Natural killer cell treated with Interleukin-12 subunit alpha and Interleukin-12 subunit beta and Interleukin-15 and Interleukin-18, amount 100 ng/mL, for 72 hours (primary cell): Measurements from ENCODE around the gene METTL24. TPM values are rescaled to one million over a fixed set of nuclear protein-coding genes. Genes with fewer than 3 reads are reported as not detected.
A peak's percentile ranks its signal among the peaks of the same experiment; 100 is the strongest.
"Not testable (repeated sequence)": the region's sequence is repeated elsewhere in the genome, so short reads cannot be mapped to it uniquely, and the experiment has no call there.

Source experiments
- ATAC-seq, 2 donors: fragments of 150-1000 bp; cut with Tn5 transposase in 1 of 2; sonication (Bioruptor Pico), chemical (Tn5 transposase) in 1 of 2; 2 replicates each; pipeline ENCODE4 v1.10.0; 2021
- DNase-seq: peaks from one replicate; pipeline ENCODE4 v3.0.0; 2022; ENCODE audit warnings: low spot score
- H3K27ac Mint-ChIP-seq, 2 donors: 1 replicate in 1 of 2; 2 replicates in 1 of 2; pipeline ENCODE4 v1.8.0; 2022; ENCODE audit warnings: mixed read lengths in 2 of 2, mild to moderate bottlenecking in 1 of 2, moderate library complexity in 1 of 2
- H3K27me3 Mint-ChIP-seq, 2 donors: 1 replicate in 1 of 2; 2 replicates in 1 of 2; pipeline ENCODE4 v1.8.0; 2022; ENCODE audit warnings: mixed read lengths in 2 of 2
- H3K36me3 Mint-ChIP-seq: one replicate; pipeline ENCODE4 v1.8.0; 2022; ENCODE audit warnings: mixed read lengths
- H3K4me1 Mint-ChIP-seq, 2 donors: 1 replicate in 1 of 2; 2 replicates in 1 of 2; pipeline ENCODE4 v1.8.0; 2022; ENCODE audit warnings: low read depth in 2 of 2, mixed read lengths in 2 of 2, mild to moderate bottlenecking in 1 of 2
- H3K4me3 Mint-ChIP-seq: one replicate; pipeline ENCODE4 v1.8.0; 2022; ENCODE audit warnings: mixed read lengths
- H3K9me3 Mint-ChIP-seq: 2 replicates; pipeline ENCODE4 v1.8.0; 2022; ENCODE audit warnings: mixed read lengths
- total RNA-seq, 2 donors: library from RNA; stranded (reverse); gene quantifications; one replicate each; pipeline ENCODE4 v1.2.3, GENCODE V29; 2022

The METTL24 gene
- total RNA-seq, 2 donors from 2014 or later = not detected

DNA sequence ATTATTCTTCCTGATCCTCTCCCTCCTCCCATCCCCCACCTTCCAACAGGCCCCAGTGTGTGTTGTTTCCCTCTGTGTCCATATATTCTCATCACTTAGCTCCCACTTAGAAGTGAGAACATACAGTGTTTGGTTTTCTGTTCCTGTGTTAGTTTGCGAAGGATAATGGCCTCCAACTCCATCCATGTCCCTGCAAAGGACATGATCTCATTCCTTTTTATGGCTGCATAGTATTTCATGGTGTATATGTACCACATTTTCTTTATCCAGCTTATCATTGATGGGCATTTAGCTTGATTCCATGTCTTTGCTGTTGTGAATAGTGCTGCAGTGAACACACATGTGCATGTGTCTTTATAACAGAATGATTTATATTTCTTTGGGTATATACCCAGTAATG, 122.1 kb downstream of the METTL24 start:
- not testable (repeated sequence) for H3K27ac Mint-ChIP-seq, H3K36me3 Mint-ChIP-seq, H3K4me1 Mint-ChIP-seq, H3K9me3 Mint-ChIP-seq, DNase-seq, ATAC-seq, H3K27me3 Mint-ChIP-seq, H3K4me3 Mint-ChIP-seq

DNA sequence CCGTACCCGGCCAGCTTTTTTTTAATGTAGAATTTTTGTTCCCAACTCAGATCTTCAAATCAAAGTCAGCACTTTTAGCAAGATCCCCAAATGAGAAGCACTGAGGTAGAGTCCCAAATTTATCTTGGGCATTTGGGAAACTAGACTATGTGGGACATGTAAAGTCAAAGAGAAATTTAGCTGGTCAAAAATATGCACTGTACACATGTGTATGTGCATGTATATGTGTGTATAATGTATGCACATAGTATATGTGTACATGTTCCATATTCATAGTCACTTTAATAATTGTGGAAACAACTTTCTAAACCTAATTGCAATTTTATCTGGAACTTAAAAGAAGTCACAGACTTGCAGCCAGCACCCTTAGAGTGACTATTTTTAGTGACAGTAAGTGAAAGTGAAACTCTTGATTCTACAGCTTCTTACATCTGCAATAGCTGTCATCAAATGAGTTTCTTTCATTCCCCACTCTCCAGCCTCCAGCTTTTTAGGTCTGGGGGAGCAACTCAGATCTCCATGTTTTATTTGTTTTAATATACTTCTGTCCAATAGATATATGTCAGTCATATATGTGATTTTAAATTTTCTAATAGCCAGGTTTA, 124.3 kb downstream of the METTL24 start:
- ATAC-seq = peak; percentile 72 to 83
- no peak for DNase-seq
- no peak overlapping the region for H3K27ac Mint-ChIP-seq
- H3K36me3 Mint-ChIP-seq = no peaks in the 10 kb centered on the region
- peaks cover 0 to 6% of the 10 kb centered on the region in 2 donors for H3K4me1 Mint-ChIP-seq
- no peak overlapping the region for H3K4me3 Mint-ChIP-seq
- no peaks in the 10 kb centered on the region for H3K27me3 Mint-ChIP-seq
- H3K9me3 Mint-ChIP-seq = no peaks in the 10 kb centered on the region

DNA sequence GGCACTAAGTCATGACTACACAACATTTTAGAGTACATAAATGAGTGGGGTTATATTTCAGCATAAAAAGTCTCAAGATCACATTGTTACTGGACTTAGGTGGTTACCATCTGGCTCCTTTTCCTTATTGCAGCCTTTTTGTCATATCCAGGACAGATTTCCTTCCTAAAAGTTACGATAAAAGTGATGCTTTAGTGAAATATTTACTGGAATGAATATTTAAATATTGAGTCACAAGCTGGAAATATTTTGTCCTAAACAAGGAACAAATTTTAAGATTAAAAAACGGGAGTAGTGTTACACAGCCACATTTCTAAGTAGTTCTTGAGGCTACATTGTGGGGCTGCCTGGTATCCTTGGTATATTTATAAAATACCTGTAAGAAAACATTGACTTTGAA, 125.7 kb downstream of the METTL24 start:
- Mint-ChIP-seq H3K4me1 (peaks cover 0 to 6% of the 10 kb centered on the region in 2 donors), H3K27me3 (no peaks in the 10 kb centered on the region), H3K27ac (no peak overlapping the region), H3K36me3 (no peaks in the 10 kb centered on the region), H3K9me3 (no peaks in the 10 kb centered on the region), H3K4me3 (no peak overlapping the region)
- no peak for ATAC-seq
- no peak for DNase-seq

DNA sequence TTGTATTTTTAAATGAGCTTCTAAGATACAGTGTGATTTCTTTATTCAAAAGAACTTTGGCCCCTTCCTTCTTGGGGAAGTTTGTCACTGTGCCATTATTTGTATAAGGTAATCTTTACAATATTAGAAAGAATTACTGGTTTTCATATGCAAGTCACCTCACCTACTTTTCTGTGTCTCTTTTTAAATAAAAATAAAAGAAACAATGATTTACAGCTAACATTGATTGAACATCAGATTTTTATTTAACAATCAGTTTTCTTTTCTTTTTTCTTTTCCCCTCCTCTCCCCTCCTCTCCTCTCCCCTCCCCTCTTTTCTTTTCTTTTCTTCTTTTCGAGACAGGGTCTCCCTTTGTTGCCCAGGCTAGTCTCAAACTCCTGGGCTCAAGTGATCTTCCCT, 131.9 kb downstream of the METTL24 start:
- peaks cover 5% of the 10 kb centered on the region for H3K36me3 Mint-ChIP-seq
- H3K27me3 Mint-ChIP-seq = no peaks in the 10 kb centered on the region
- H3K9me3 Mint-ChIP-seq = no peaks in the 10 kb centered on the region
- DNase-seq (no peak), ATAC-seq (no peak)
- no peak overlapping the region for H3K27ac Mint-ChIP-seq
- peaks cover 0 to 2% of the 10 kb centered on the region in 2 donors for H3K4me1 Mint-ChIP-seq
- H3K4me3 Mint-ChIP-seq = no peak overlapping the region

DNA sequence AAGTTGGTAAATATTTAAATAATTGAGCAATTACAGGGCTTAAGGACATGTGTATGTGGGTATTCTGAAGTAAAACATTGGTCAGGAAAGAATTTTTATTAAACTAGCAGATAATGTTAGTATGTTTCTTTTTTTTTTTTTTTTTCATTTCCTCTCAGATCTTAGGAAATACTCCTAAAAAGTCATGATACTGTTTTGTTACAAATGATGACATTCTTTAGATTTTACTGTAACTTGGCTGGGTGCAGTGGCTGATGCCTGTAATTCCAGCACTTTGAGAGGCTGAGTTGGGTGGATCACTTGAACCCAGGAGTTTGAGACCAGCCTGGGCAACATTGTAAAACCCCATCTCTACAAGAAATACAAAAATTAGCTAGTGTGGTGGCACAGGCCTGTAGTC, 136.4 kb downstream of the METTL24 start:
- H3K36me3 Mint-ChIP-seq = peaks cover 18% of the 10 kb centered on the region
- peaks cover 0 to 2% of the 10 kb centered on the region in 2 donors for H3K4me1 Mint-ChIP-seq
- no peaks in the 10 kb centered on the region for H3K9me3 Mint-ChIP-seq
- DNase-seq (no peak), ATAC-seq (no peak)
- H3K27me3 Mint-ChIP-seq = no peaks in the 10 kb centered on the region
- H3K4me3 Mint-ChIP-seq = no peak overlapping the region
- H3K27ac Mint-ChIP-seq = no peak overlapping the region

DNA sequence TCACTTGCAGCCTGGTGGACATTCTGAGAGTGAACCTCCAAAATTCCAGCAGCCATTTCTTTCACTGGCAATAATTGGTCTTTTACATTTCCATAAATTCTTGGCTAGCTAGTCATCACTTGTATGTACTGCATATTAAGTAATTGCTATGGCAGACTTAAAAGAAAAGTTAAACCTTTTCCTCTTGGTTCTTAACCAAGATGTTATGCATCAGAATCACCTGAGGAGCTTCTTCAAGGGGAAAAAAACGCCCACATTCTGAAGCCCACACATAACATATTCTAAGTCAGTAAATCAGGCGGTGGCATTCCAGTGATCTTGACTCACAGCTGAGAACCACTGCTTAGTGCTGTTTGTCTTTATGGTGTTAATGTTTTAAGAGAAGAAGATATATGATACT, 140.9 kb downstream of the METTL24 start:
- no peak overlapping the region for H3K4me3 Mint-ChIP-seq
- H3K9me3 Mint-ChIP-seq = no peaks in the 10 kb centered on the region
- no peaks in the 10 kb centered on the region for H3K4me1 Mint-ChIP-seq
- no peak for DNase-seq
- H3K27me3 Mint-ChIP-seq = no peaks in the 10 kb centered on the region
- H3K36me3 Mint-ChIP-seq = peaks cover 35% of the 10 kb centered on the region
- no peak for ATAC-seq
- H3K27ac Mint-ChIP-seq = no peak overlapping the region

DNA sequence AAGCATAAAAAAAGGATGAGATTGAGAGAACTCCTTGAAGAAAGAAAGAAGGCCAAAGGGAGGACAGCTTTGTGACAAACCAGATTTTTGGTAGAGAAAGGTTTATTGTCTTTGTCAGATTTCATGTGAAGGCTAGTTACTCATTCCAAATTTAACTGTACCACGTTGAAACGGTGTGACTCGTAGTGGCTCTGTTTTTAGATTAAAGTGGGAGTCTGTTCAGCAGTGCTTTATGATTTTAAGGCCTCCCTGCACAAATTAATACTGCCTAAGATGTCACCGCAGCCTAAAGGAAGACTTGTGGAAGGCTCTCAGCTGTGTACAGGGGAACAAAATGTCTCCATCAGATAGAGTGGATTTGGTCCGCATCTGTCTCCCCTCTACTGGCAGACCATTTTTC, 142.0 kb downstream of the METTL24 start:
- ATAC-seq (no peak), DNase-seq (no peak)
- Mint-ChIP-seq H3K27me3 (no peaks in the 10 kb centered on the region), H3K36me3 (peaks cover 40% of the 10 kb centered on the region), H3K4me3 (no peak overlapping the region), H3K9me3 (no peaks in the 10 kb centered on the region), H3K4me1 (no peaks in the 10 kb centered on the region), H3K27ac (no peak overlapping the region)

DNA sequence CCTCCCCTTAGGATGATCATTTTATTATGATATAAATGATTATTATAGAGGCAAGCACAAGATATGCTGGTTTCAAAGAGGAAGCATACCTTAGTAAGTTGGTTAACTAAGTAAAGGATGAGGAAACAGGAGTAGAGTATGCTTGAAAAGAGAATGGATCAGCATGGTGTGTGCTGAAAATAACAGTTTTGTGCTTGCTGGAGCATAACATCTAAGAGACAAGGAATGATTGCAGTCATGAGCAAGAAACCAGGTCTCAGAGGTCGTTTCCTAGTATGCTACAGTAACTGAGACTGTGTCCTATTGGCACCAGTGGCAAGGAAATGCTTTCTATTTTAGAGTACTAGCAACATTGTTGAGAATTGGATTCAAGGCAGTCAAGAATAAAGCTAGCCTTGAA, 143.8 kb downstream of the METTL24 start:
- no peak overlapping the region for H3K27ac Mint-ChIP-seq

DNA sequence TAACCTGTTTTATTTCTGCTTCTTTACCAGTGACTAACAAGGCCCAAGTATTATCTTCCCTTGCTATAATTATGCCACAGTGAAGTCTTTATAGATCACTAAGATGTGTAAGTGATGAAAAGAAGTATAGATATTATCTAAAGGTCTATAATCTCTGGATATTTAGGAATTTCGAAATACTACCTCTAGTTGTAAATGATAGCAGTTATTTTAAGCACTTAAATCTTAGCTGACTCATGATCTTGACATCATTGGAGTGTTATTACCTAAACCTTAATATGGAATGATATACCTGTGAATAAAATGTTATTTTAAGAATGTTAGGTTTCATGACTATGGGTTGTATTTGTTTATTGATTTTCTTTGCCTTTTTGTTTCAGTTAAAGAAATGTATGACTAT, 146.4 kb downstream of the METTL24 start:
- H3K9me3 Mint-ChIP-seq = no peaks in the 10 kb centered on the region
- H3K4me3 Mint-ChIP-seq = no peak overlapping the region
- H3K4me1 Mint-ChIP-seq = no peaks in the 10 kb centered on the region
- no peak for ATAC-seq
- H3K36me3 Mint-ChIP-seq = peaks cover 26% of the 10 kb centered on the region
- no peak overlapping the region for H3K27ac Mint-ChIP-seq
- H3K27me3 Mint-ChIP-seq = no peaks in the 10 kb centered on the region
- no peak for DNase-seq

More for the DNA sequence above, 143.8 kb downstream of the METTL24 start:
- peaks cover 31% of the 10 kb centered on the region for H3K36me3 Mint-ChIP-seq
- no peaks in the 10 kb centered on the region for H3K27me3 Mint-ChIP-seq
- no peaks in the 10 kb centered on the region for H3K4me1 Mint-ChIP-seq
- no peaks in the 10 kb centered on the region for H3K9me3 Mint-ChIP-seq
- ATAC-seq (no peak), DNase-seq (no peak)
- no peak overlapping the region for H3K4me3 Mint-ChIP-seq

DNA sequence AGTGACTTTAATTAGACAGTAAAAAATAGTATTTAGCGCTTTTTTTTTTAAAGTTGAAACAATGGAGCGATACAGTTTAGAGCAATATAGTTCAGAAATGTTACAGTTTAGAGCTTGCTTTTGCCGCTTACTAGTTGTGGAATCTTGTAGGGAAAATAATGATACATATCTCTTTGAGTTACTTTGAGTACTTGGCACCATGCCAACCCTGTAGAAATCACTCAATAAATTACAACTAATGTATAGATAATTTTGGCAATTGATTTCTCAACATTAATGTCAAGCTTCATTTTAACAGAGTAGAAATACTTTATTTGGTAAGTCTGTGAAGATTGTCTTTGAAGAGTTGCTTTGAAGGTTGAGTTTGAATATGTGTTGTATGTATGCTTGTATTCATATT, 150.5 kb downstream of the METTL24 start:
- ATAC-seq = no peak
- H3K27me3 Mint-ChIP-seq = no peaks in the 10 kb centered on the region
- no peak for DNase-seq
- H3K4me1 Mint-ChIP-seq = no peaks in the 10 kb centered on the region
- H3K9me3 Mint-ChIP-seq = no peaks in the 10 kb centered on the region
- no peak overlapping the region for H3K27ac Mint-ChIP-seq
- peaks cover 8% of the 10 kb centered on the region for H3K36me3 Mint-ChIP-seq
- no peak overlapping the region for H3K4me3 Mint-ChIP-seq

DNA sequence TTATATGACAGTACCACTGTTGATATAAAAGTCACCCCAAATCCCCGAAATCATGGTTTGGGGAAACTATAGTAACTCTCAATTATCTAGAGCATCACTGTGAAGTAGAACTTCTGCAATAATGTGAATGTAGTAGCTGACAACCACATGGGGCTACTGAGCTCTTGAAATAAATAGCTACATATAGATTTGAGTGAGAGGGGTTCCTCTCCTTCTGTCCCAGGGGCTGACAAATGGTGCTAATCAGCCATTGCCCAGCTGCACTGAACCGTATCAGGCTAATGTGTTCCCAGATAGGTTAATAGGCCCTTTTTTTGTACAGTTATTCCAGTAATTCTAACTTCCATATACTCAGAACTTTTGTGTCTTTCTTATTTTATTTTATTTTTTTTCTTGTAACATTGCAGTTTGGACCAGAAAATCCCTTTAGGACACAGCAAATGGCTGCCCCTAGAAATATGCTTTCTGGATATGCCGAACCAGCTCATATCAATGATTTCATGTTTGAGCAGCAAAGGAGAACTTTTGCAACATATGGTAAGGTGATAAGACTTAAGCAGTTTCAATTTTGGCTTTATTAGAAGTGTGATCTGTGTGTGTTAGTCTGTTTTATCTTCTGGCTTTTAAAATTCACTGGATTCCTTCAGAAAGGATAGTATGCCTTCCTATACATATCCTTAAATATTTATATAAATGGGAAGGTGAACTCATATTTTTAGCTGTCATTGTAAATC, 156.8 kb downstream of the METTL24 start:
- no peaks in the 10 kb centered on the region for H3K36me3 Mint-ChIP-seq
- ATAC-seq (no peak), DNase-seq (no peak)
- H3K4me3 Mint-ChIP-seq = no peak overlapping the region
- H3K27ac Mint-ChIP-seq = no peak overlapping the region
- no peaks in the 10 kb centered on the region for H3K27me3 Mint-ChIP-seq
- H3K4me1 Mint-ChIP-seq = peaks cover 5 to 9% of the 10 kb centered on the region in 2 donors
- no peaks in the 10 kb centered on the region for H3K9me3 Mint-ChIP-seq

DNA sequence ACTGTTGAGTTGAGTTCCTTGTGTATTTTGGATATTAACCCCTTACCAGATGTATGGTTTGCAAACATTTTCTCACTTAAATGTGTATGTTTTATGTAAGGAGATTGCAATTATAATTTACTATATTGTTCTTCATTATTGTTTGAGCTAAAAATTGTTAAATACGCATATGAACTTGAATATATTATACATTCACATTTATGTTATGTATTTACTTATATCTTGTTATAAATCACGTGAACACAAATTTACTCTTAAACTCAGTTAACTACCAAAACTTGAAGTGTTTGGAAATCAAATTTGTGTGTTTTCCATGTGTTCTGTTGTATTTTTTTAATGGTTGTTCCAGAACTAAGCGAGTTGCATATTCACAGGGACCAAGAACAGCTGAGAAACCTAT, 159.6 kb downstream of the METTL24 start:
- Mint-ChIP-seq H3K4me1 (peaks cover 5 to 9% of the 10 kb centered on the region in 2 donors), H3K4me3 (no peak overlapping the region)
- no peak for ATAC-seq

DNA sequence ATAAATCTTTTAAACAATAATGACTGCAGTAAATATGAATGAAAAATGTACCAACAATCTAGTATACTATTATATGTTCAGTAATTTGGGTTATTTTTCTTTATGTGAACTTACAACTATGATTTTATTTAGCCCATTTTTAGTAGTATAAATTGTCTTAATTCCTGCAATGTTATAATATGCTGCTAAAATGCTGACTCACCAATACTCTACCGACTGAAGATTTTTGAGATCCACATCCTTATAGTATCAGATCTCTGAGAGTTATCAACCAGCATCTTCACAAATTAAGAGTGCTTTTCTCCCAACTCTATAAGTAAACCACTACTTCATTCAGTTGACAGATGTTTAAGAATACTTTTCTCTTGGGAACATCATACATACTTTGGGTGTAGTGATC, 161.3 kb downstream of the METTL24 start:
- no peaks in the 10 kb centered on the region for H3K27me3 Mint-ChIP-seq
- no peak overlapping the region for H3K4me3 Mint-ChIP-seq
- H3K36me3 Mint-ChIP-seq = no peaks in the 10 kb centered on the region
- no peak overlapping the region for H3K27ac Mint-ChIP-seq
- DNase-seq = no peak
- H3K9me3 Mint-ChIP-seq = no peaks in the 10 kb centered on the region
- no peak for ATAC-seq
- peaks cover 5 to 9% of the 10 kb centered on the region in 2 donors for H3K4me1 Mint-ChIP-seq

More for the DNA sequence above, 159.6 kb downstream of the METTL24 start:
- Mint-ChIP-seq H3K27ac (no peak overlapping the region), H3K9me3 (no peaks in the 10 kb centered on the region), H3K27me3 (no peaks in the 10 kb centered on the region), H3K36me3 (no peaks in the 10 kb centered on the region)
- no peak for DNase-seq

DNA sequence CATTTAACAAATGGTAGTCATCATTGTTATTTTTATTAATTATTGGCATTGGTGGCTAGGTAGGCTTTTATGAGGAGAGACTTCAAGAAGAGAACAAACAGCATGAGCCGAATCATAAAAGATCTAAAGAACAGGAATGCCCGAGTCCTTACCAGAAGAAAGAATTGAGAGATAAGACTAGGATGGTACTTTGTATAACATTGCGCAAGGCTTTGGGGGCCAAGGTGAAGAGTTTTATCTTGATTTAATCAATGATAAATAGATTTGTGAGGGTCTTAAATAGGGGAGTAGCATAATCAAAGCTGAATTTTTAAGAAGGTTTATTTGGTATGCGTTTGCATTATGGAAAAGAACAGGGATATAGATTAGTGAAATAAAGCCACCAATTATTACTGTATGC, 162.5 kb downstream of the METTL24 start:
- H3K36me3 Mint-ChIP-seq = no peaks in the 10 kb centered on the region
- no peak overlapping the region for H3K27ac Mint-ChIP-seq
- H3K9me3 Mint-ChIP-seq = no peaks in the 10 kb centered on the region
- H3K4me3 Mint-ChIP-seq = no peak overlapping the region
- DNase-seq = no peak
- H3K27me3 Mint-ChIP-seq = no peaks in the 10 kb centered on the region
- peaks cover 5 to 9% of the 10 kb centered on the region in 2 donors for H3K4me1 Mint-ChIP-seq
- ATAC-seq = no peak
